B cell (primary cell): ENCODE results near the gene CHST9. TPM values are rescaled to one million over a fixed set of nuclear protein-coding genes. Genes with fewer than 3 reads are reported as not detected.

Experiments used
- ATAC-seq: fragments of 200-7000 bp; cut with Tn5 transposase; one replicate; pipeline ENCODE4 v1.10.0; 2021; ENCODE audit warnings: low read depth, mild to moderate bottlenecking, moderate number of reproducible peaks, moderate library complexity
- CTCF ChIA-PET: fragments of 350-600 bp; sonication (Branson Sonifier 250); formaldehyde crosslinking; loops from one replicate; lab custom pipeline; 2021; ENCODE audit warnings: antibody characterized with exemption, inconsistent platforms; lab: Charles Lee
- POLR2A ChIA-PET: fragments of 350-600 bp; sonication (Branson Sonifier 250); formaldehyde crosslinking; loops from one replicate; lab custom pipeline; 2021; ENCODE audit warnings: antibody characterized with exemption; lab: Charles Lee
- DNase-seq: peaks from one replicate; pipeline ENCODE4 v3.0.0; 2013
- H2AFZ ChIP-seq: 2 replicates; pipeline ENCODE4 v1.6.1; 2012; ENCODE audit warnings: mild to moderate bottlenecking, low read depth, low read length; ENCODE audit not compliant: insufficient read depth, poor library complexity, severe bottlenecking
- H3K27ac ChIP-seq, 2 donors: 1 replicate in 1 of 2; 2 replicates in 1 of 2; pipeline ENCODE4 v1.5.1; 2012 to 2013; ENCODE audit warnings: low read length in 2 of 2, mild to moderate bottlenecking in 2 of 2, moderate library complexity in 1 of 2
- H3K27me3 ChIP-seq, 4 experiments: fragments of 200-600 bp in 1 of 4; sonication (generic) in 1 of 4; replicated peaks in 1 of 4; 1 replicate in 2 of 4; 2 replicates in 2 of 4; pipeline versions ENCODE4 v1.6.1 to v1.7.0; 2013 to 2016; ENCODE audit warnings: low read length in 3 of 4, mild to moderate bottlenecking in 2 of 4, mixed read lengths in 1 of 4, moderate library complexity in 1 of 4; ENCODE audit not compliant: insufficient read depth in 4 of 4, control insufficient read depth in 3 of 4; ENCODE audit errors: control extremely low read depth in 1 of 4
- H3K36me3 ChIP-seq, 2 experiments: replicated peaks in 1 of 2; 1 replicate in 1 of 2; 2 replicates in 1 of 2; pipeline versions ENCODE4 v1.6.1 to v1.7.1; 2013; ENCODE audit warnings: low read length in 1 of 2; ENCODE audit not compliant: insufficient read depth in 2 of 2, control insufficient read depth in 1 of 2; ENCODE audit errors: control extremely low read depth in 1 of 2, extremely low read depth in 1 of 2
- H3K4me1 ChIP-seq, 2 donors: fragments of 200-600 bp in 1 of 2; sonication (generic) in 1 of 2; 1 replicate in 1 of 2; 2 replicates in 1 of 2; pipeline versions ENCODE4 v1.5.1 to v1.6.1; 2013 to 2017; ENCODE audit warnings: low read length in 2 of 2; ENCODE audit not compliant: control insufficient read depth in 2 of 2, insufficient read depth in 2 of 2
- H3K4me2 ChIP-seq: replicated peaks from 2 replicates; pipeline ENCODE3; 2012; ENCODE audit warnings: mild to moderate bottlenecking, low read depth, low read length; ENCODE audit not compliant: poor library complexity, severe bottlenecking
- H3K4me3 ChIP-seq, 5 experiments: fragments of 200-600 bp in 1 of 5; sonication (generic) in 1 of 5; 1 replicate in 3 of 5; 2 replicates in 2 of 5; pipeline versions ENCODE4 v1.5.1 to v1.7.0; 2011 to 2016; ENCODE audit warnings: low read length in 4 of 5, mild to moderate bottlenecking in 4 of 5, low read depth in 2 of 5, control low read depth in 1 of 5, moderate library complexity in 1 of 5; ENCODE audit not compliant: insufficient read depth in 1 of 5; ENCODE audit errors: control extremely low read depth in 1 of 5, extremely low read depth in 1 of 5
- H3K79me2 ChIP-seq: fragments of 200-600 bp; sonication (generic); one replicate; pipeline ENCODE4 v1.6.0; 2016; ENCODE audit warnings: low read length; ENCODE audit not compliant: control insufficient read depth, insufficient read depth
- H3K9ac ChIP-seq: fragments of 200-600 bp; sonication (generic); 2 replicates; pipeline ENCODE4 v1.6.1; 2017; ENCODE audit warnings: mild to moderate bottlenecking, low read length, moderate library complexity
- H3K9me3 ChIP-seq, 3 donors: one replicate each; pipeline versions ENCODE4 v1.6.1 to v1.7.1; 2013; ENCODE audit warnings: low read length in 2 of 3; ENCODE audit not compliant: control insufficient read depth in 2 of 3, insufficient read depth in 1 of 3; ENCODE audit errors: control extremely low read depth in 1 of 3
- H4K20me1 ChIP-seq: 2 replicates; pipeline ENCODE4 v1.6.0; 2012; ENCODE audit warnings: mild to moderate bottlenecking, low read length; ENCODE audit not compliant: insufficient read depth, control insufficient read depth, poor library complexity, severe bottlenecking
- H3K27ac Mint-ChIP-seq: one replicate; pipeline ENCODE4 v1.8.0; 2021; ENCODE audit warnings: mixed read lengths
- H3K27me3 Mint-ChIP-seq: one replicate; pipeline ENCODE4 v1.8.0; 2021; ENCODE audit warnings: mixed read lengths
- H3K4me1 Mint-ChIP-seq: one replicate; pipeline ENCODE4 v1.8.0; 2021; ENCODE audit warnings: mixed read lengths
- H3K4me3 Mint-ChIP-seq: one replicate; pipeline ENCODE4 v1.8.0; 2021; ENCODE audit warnings: mixed read lengths
- H3K9me3 Mint-ChIP-seq: one replicate; pipeline ENCODE4 v1.8.0; 2022; ENCODE audit warnings: mixed read lengths; ENCODE audit not compliant: insufficient read depth
- EZH2 ChIP-seq: IDR thresholded peaks from 2 replicates; pipeline ENCODE4 v1.6.1; 2012; ENCODE audit warnings: borderline replicate concordance, low read depth, mild to moderate bottlenecking, moderate library complexity, low read length; ENCODE audit not compliant: insufficient read depth, poor library complexity, severe bottlenecking
- WGBS: methylation state at CpG from one replicate; pipeline ENCODE4 v1.1.5; 2013; ENCODE audit warnings: missing lambda C conversion rate; ENCODE audit not compliant: insufficient coverage; 5-methylcytosine and 5-hydroxymethylcytosine counted together
- intact Hi-C: fragments of 100-400 bp; cut with micrococcal nuclease; formaldehyde crosslinking; loops from one replicate; pipeline ENCODE4 v1.10.0; 2022
- polyA plus RNA-seq: library from polyadenylated mRNA; depleted of rRNA; stranded (reverse); fragments of >200 nt; gene quantifications from 2 replicates; pipeline ENCODE4 v1.2.3, GENCODE V29; 2012
- total RNA-seq, 2 donors: library from RNA; stranded (reverse); fragments of 120-200 nt in 1 of 2; gene quantifications; 1 replicate in 1 of 2; 2 replicates in 1 of 2; pipeline versions ENCODE4 v1.2.3 to v1.2.4, GENCODE V29; 2013 to 2022
- TF ChIP-seq, protein P1 (sequence below): fragments of 200-600 bp; IDR thresholded peaks from one replicate; pipeline ENCODE4 v1.8.0; 2022; ENCODE audit warnings: antibody characterized with exemption, mild to moderate bottlenecking

Gene CHST9
- total and polyA plus RNA-seq, 2 donors (not counting 1 experiment from before 2014, with no cell fraction given), result not detected

- Mint-ChIP-seq H3K4me1 (no peaks in the 10 kb centered on the region), H3K27me3 (no peaks in the 10 kb centered on the region), H3K27ac (no peak overlapping the region), H3K4me3 (no peak overlapping the region), H3K9me3 (no peaks in the 10 kb centered on the region)
- Histone ChIP-seq H2AFZ (no peak overlapping the region), H3K27me3 (no peaks in the 10 kb centered on the region), H3K9me3 (peaks cover 0 to 3% (median 0%) of the 10 kb centered on the region in 3 donors), H3K4me3 (no peak overlapping the region), H3K36me3 (no peaks in the 10 kb centered on the region), H3K9ac (no peak overlapping the region), H4K20me1 (no peaks in the 10 kb centered on the region), H3K79me2 (no peaks in the 10 kb centered on the region), H3K4me2 (no peak overlapping the region), H3K4me1 (no peaks in the 10 kb centered on the region), H3K27ac (no peak overlapping the region)
- DNase-seq (no peak), ATAC-seq (no peak)
- no peak for TF ChIP-seq EZH2
- TF ChIP-seq, protein P1, sequence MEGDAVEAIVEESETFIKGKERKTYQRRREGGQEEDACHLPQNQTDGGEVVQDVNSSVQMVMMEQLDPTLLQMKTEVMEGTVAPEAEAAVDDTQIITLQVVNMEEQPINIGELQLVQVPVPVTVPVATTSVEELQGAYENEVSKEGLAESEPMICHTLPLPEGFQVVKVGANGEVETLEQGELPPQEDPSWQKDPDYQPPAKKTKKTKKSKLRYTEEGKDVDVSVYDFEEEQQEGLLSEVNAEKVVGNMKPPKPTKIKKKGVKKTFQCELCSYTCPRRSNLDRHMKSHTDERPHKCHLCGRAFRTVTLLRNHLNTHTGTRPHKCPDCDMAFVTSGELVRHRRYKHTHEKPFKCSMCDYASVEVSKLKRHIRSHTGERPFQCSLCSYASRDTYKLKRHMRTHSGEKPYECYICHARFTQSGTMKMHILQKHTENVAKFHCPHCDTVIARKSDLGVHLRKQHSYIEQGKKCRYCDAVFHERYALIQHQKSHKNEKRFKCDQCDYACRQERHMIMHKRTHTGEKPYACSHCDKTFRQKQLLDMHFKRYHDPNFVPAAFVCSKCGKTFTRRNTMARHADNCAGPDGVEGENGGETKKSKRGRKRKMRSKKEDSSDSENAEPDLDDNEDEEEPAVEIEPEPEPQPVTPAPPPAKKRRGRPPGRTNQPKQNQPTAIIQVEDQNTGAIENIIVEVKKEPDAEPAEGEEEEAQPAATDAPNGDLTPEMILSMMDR, result no peak
- POLR2A ChIA-PET, result no interaction called here
- CTCF ChIA-PET, result no interaction called here
- WGBS, result 95% methylated on average over 3 of the region's 4 CpGs
- intact Hi-C loops, result no loop called here
These were observed 135.1 kb downstream of the CHST9 start for GRCh38 chr18:27049969-27050368.

DNA sequence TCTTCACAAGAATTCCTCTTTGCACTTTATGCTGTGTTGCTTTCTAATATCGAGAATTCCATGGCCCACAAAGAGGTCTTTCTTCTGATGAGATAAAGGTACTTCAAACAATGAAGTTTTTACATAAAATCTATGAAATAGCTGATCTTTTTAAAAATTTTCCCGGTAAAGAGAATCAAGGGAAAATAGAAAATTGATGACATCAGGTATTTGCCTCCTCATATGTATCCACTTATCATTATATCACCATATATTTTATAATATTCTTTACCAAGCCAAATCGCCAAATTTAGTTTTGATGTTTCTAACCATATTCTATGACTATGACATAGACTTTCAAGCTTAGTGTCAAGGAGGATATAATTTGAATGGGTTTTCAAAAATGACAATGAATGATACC, 139.8 kb downstream of the CHST9 start:
- H3K36me3 ChIP-seq, result no peaks in the 10 kb centered on the region
- peaks cover 0 to 1% (median 0%) of the 10 kb centered on the region in 3 donors for H3K9me3 ChIP-seq
- no peaks in the 10 kb centered on the region for H3K27me3 ChIP-seq
- CTCF ChIA-PET, result no interaction called here
- H3K9me3 Mint-ChIP-seq, result no peaks in the 10 kb centered on the region
- no peak overlapping the region for H3K9ac ChIP-seq
- no CpG with 5 or more reads among the region's 3 CpGs for WGBS
- H3K4me1 ChIP-seq, result no peaks in the 10 kb centered on the region
- H2AFZ ChIP-seq, result no peak overlapping the region
- H3K4me3 Mint-ChIP-seq, result no peak overlapping the region
- H3K27me3 Mint-ChIP-seq, result no peaks in the 10 kb centered on the region
- H3K4me1 Mint-ChIP-seq, result no peaks in the 10 kb centered on the region
- H3K79me2 ChIP-seq, result no peaks in the 10 kb centered on the region
- no peak overlapping the region for H3K4me3 ChIP-seq
- ATAC-seq (no peak), DNase-seq (no peak)
- POLR2A ChIA-PET, result no interaction called here
- H3K27ac ChIP-seq, result no peak overlapping the region
- intact Hi-C loops, result no loop called here
- TF ChIP-seq EZH2, result no peak
- TF ChIP-seq, protein P1, result no peak
- H3K4me2 ChIP-seq, result no peak overlapping the region
- H4K20me1 ChIP-seq, result no peaks in the 10 kb centered on the region
- no peak overlapping the region for H3K27ac Mint-ChIP-seq
